Gastroesophageal sphincter (tissue), 4 donors: ENCODE data around the gene SIPA1. TPM values are rescaled to one million over a fixed set of nuclear protein-coding genes. Genes with fewer than 3 reads are reported as not detected.
A peak's percentile ranks its signal among the peaks of the same experiment; 100 is the strongest.

Experiments used
- ATAC-seq: fragments of 150-250 bp; one replicate; pipeline ENCODE4 v1.9.1; 2016; ENCODE audit warnings: mild to moderate bottlenecking, moderate library complexity
- H3K27ac ChIP-seq, 4 donors: fragments of 200-600 bp; sonication (generic) in 3 of 4; 1 replicate in 3 of 4; 2 replicates in 1 of 4; pipeline ENCODE4 v1.5.1; 2016 to 2019
- H3K27me3 ChIP-seq: fragments of 200-600 bp; sonication (generic); one replicate; pipeline ENCODE4 v1.5.1; 2019
- H3K36me3 ChIP-seq, 2 donors: fragments of 200-600 bp; sonication (generic); one replicate each; pipeline ENCODE4 v1.5.1; 2019; ENCODE audit warnings: control low read depth in 1 of 2
- H3K4me1 ChIP-seq, 3 donors: fragments of 200-600 bp; sonication (generic); 1 replicate in 2 of 3; 2 replicates in 1 of 3; pipeline ENCODE4 v1.5.1; 2016 to 2019; ENCODE audit warnings: control low read depth in 2 of 3
- H3K4me3 ChIP-seq, 2 donors: fragments of 200-600 bp; sonication (generic); one replicate each; pipeline ENCODE4 v1.5.1; 2019; ENCODE audit warnings: mild to moderate bottlenecking in 1 of 2, moderate library complexity in 1 of 2
- H3K9me3 ChIP-seq, 3 donors: fragments of 200-600 bp; sonication (generic); one replicate each; pipeline ENCODE4 v1.5.1; 2017 to 2019; ENCODE audit warnings: control low read depth in 2 of 3
- EP300 ChIP-seq: sonication (generic); formaldehyde crosslinking; IDR thresholded peaks from one replicate; pipeline ENCODE4 v1.6.1; 2017; ENCODE audit warnings: antibody characterized with exemption, mild to moderate bottlenecking
- POLR2A ChIP-seq, 2 donors: fragments of 450-650 bp; IDR thresholded peaks; one replicate each; pipeline ENCODE4 v1.6.1; 2017; ENCODE audit warnings: antibody characterized with exemption in 2 of 2, mild to moderate bottlenecking in 2 of 2, moderate library complexity in 1 of 2
- POLR2AphosphoS5 ChIP-seq: sonication (generic); formaldehyde crosslinking; IDR thresholded peaks from one replicate; pipeline ENCODE4 v1.6.1; 2017; ENCODE audit warnings: antibody characterized with exemption
- WGBS, 2 donors: methylation state at CpG; one replicate each; pipeline ENCODE4 v1.1.5; 2018; ENCODE audit warnings: low coverage in 1 of 2; 5-methylcytosine and 5-hydroxymethylcytosine counted together
- total RNA-seq, 4 donors: library from RNA; depleted of rRNA; stranded (reverse); fragments of >200 nt; gene quantifications; one replicate each; pipeline ENCODE4 v1.1.0, GENCODE V29; 2016
- TF ChIP-seq, protein P1 (sequence below), 4 experiments: fragments of 200-600 bp in 2 of 4; fragments of 450-650 bp in 2 of 4; sonication (generic) in 1 of 4; IDR thresholded peaks; one replicate each; pipeline ENCODE4 v1.5.1; 2017 to 2019; ENCODE audit warnings: antibody characterized with exemption in 4 of 4, mild to moderate bottlenecking in 2 of 4, moderate library complexity in 2 of 4

The SIPA1 gene
- total RNA-seq, 4 donors from 2014 or later: 32.9 to 45.0 (median 38.3) TPM

DNA sequence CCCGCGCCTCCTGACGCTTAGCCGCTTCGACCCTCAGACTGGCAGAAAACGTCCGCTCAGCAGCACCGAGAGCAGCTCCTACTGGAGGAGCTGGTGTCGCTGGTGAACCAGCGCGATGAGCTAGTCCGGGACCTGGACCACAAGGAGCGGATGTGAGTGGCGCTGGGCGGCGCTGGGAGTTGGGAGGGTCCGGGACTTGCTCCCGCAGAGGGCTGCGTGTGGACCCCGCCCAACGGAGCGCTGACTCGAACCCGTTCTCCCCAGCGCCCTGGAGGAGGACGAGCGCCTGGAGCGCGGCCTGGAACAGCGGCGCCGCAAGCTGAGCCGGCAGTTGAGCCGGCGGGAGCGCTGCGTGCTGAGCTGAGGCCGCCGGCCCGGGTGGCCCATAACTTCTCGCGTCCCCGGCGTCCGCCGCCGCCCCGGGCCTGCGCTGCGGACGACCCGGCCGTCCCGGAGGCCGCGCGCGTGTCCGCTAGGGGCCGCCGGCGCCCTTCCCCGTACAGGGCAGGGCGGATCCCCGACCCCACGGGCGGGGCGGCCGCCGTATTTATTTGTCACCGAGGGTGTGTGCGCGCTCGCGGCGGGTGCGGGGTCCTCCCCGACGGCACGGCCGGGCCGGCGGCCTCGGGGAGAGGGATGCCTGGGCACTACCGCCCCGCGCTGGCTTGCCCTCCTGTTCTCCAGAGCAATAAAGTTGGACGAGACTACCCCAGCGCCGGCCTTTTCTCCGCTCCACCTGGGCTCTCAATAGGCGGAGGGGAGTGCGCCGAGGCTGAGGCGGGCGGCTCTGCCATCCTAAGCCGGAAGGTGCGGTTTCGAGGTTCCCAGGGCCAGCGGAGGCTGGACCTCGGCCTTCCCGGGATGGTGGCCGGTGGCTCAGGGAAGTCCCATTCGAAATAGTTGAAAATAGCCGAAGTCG is 45.7 kb upstream of the SIPA1 start:
- 87% methylated on average over 3 of the region's 106 CpGs; no CpG with 5 or more reads in 1 of the 2 donors for WGBS, 2 donors
- no peaks in the 10 kb centered on the region for H3K9me3 ChIP-seq
- peak overlapping the region in 3 of 4 donors; percentile 59 to 86 (median 72) for H3K27ac ChIP-seq
- peak overlapping the region in 1 of 2 donors; percentile 28 for H3K4me3 ChIP-seq
- no peaks in the 10 kb centered on the region for H3K27me3 ChIP-seq
- no peak for ATAC-seq
- peaks cover 0 to 50% of the 10 kb centered on the region in 2 donors for H3K36me3 ChIP-seq
- TF ChIP-seq POLR2AphosphoS5 (peak; percentile 9), POLR2A (IDR thresholded peaks at IDR 0.05) (peak in 1 of 2 donors; percentile 23)
- TF ChIP-seq, protein P1, sequence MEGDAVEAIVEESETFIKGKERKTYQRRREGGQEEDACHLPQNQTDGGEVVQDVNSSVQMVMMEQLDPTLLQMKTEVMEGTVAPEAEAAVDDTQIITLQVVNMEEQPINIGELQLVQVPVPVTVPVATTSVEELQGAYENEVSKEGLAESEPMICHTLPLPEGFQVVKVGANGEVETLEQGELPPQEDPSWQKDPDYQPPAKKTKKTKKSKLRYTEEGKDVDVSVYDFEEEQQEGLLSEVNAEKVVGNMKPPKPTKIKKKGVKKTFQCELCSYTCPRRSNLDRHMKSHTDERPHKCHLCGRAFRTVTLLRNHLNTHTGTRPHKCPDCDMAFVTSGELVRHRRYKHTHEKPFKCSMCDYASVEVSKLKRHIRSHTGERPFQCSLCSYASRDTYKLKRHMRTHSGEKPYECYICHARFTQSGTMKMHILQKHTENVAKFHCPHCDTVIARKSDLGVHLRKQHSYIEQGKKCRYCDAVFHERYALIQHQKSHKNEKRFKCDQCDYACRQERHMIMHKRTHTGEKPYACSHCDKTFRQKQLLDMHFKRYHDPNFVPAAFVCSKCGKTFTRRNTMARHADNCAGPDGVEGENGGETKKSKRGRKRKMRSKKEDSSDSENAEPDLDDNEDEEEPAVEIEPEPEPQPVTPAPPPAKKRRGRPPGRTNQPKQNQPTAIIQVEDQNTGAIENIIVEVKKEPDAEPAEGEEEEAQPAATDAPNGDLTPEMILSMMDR (IDR thresholded peaks at IDR 0.05): no peak
- H3K4me1 ChIP-seq: peaks cover 0 to 88% (median 27%) of the 10 kb centered on the region in 3 donors

GRCh38 chr11:65592858-65593517 is 44.9 kb upstream of the SIPA1 start:
- peak overlapping the region in 3 of 4 donors; percentile 48 to 86 (median 72) for H3K27ac ChIP-seq
- H3K9me3 ChIP-seq: no peaks in the 10 kb centered on the region
- no peak for TF ChIP-seq EP300
- no peak for TF ChIP-seq POLR2A (IDR thresholded peaks at IDR 0.05)
- TF ChIP-seq, protein P1 (IDR thresholded peaks at IDR 0.05): no peak
- no peak for TF ChIP-seq POLR2AphosphoS5
- ATAC-seq: no peak
- H3K27me3 ChIP-seq: no peaks in the 10 kb centered on the region
- WGBS, 2 donors: 60% methylated on average over 2 of the region's 22 CpGs; no CpG with 5 or more reads in 1 of the 2 donors
- peaks cover 0 to 80% (median 21%) of the 10 kb centered on the region in 3 donors for H3K4me1 ChIP-seq
- no peak overlapping the region for H3K4me3 ChIP-seq
- peaks cover 0 to 57% of the 10 kb centered on the region in 2 donors for H3K36me3 ChIP-seq

DNA sequence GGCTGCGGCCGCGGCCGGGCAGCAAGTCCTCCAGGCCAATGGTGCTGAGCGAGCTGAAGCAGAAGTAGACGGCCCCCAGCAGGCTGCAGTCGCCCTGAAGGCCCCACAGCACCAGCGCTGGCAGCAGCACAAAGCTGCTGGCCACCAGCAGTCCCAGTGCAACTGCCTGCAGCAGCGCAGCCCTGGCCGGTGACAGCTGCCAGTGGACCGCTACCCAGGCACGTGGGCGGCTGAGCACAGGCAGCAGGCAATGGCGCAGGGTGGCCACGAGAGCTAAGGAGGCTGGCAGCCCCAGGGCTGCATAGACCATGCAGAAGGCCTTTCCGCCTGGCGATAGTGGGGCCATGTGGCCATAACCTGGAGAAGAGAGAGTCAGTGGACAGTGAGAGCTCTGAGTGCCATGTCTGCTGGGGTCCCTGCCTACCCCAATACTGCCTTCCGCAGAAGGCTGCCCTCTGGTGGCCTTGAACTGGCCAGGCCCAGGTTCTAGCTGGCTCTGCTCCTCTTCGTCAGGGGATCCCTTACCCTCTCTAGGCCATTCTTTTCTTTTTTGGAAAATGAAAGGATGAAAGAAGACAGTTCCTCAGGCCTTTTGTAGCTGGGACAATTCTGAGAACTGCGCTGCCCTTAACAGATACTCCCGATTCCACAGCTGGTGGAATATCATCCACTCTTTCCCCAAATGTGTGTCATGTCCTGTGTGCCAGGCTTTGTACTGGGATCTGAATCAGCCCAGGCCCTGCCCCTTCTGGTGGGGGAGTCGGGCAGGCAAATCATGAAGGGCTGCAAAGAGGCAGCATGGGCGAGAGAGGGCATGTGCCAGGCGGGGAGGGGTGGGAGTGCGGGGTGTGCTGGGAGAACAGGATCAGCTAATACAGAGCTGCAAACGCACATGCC is 44.1 kb upstream of the SIPA1 start:
- no peaks in the 10 kb centered on the region for H3K27me3 ChIP-seq
- TF ChIP-seq, protein P1 (IDR thresholded peaks at IDR 0.05): peak in 3 of 4 experiments; percentile 77 to 81 (median 77)
- TF ChIP-seq POLR2AphosphoS5: peak; percentile 27
- TF ChIP-seq EP300: no peak
- TF ChIP-seq POLR2A (IDR thresholded peaks at IDR 0.05): no peak
- 33 to 53% methylated on average over 1 to 5 of the region's 26 CpGs for WGBS, 2 donors
- H3K4me1 ChIP-seq: peaks cover 0 to 72% (median 14%) of the 10 kb centered on the region in 3 donors
- H3K36me3 ChIP-seq: peaks cover 0 to 65% of the 10 kb centered on the region in 2 donors
- H3K27ac ChIP-seq: peak overlapping the region in 3 of 4 donors; percentile 48 to 86 (median 72)
- no peak overlapping the region for H3K4me3 ChIP-seq
- ATAC-seq: peak; percentile 52
- no peaks in the 10 kb centered on the region for H3K9me3 ChIP-seq

- Histone ChIP-seq H3K4me3 (no peak overlapping the region), H3K9me3 (no peaks in the 10 kb centered on the region), H3K27me3 (no peaks in the 10 kb centered on the region), H3K36me3 (peaks cover 0 to 68% of the 10 kb centered on the region in 2 donors), H3K27ac (peak overlapping the region in 2 of 4 donors; percentile 20 to 72), H3K4me1 (peaks cover 0 to 58% (median 13%) of the 10 kb centered on the region in 3 donors)
- no CpG with 5 or more reads among the region's 3 CpGs for WGBS, 2 donors
- no peak for ATAC-seq
- TF ChIP-seq EP300: no peak
- TF ChIP-seq, protein P1 (IDR thresholded peaks at IDR 0.05): no peak
- no peak for TF ChIP-seq POLR2AphosphoS5
Measured at GRCh38 chr11:65595131-65595530, 42.8 kb upstream of the SIPA1 start.
